T-helper 2 cell treated with Interferon-gamma antibody and Interleukin-4, amounts not matched to agents 5 μg/mL and 100 μg/mL, for 36 hours (primary cell): ENCODE measurements around the gene CCDC85A.

Source experiments
- DNase-seq: peaks from one replicate; pipeline ENCODE4 v3.0.0; 2021; ENCODE audit warnings: low spot score
- H3K27ac Mint-ChIP-seq: one replicate; pipeline ENCODE4 v1.8.0; 2021; ENCODE audit warnings: mild to moderate bottlenecking, mixed read lengths
- H3K27me3 Mint-ChIP-seq: one replicate; pipeline ENCODE4 v1.8.0; 2021; ENCODE audit warnings: low read depth, mixed read lengths
- H3K36me3 Mint-ChIP-seq: one replicate; pipeline ENCODE4 v1.8.0; 2021; ENCODE audit warnings: low read depth, mixed read lengths
- H3K4me1 Mint-ChIP-seq: one replicate; pipeline ENCODE4 v1.8.0; 2021; ENCODE audit warnings: low read depth, mixed read lengths
- H3K4me3 Mint-ChIP-seq: one replicate; pipeline ENCODE4 v1.8.0; 2022; ENCODE audit warnings: mild to moderate bottlenecking, moderate library complexity, mixed read lengths
- H3K9me3 Mint-ChIP-seq: one replicate; pipeline ENCODE4 v1.8.0; 2021; ENCODE audit warnings: mixed read lengths

The CCDC85A gene

DNA sequence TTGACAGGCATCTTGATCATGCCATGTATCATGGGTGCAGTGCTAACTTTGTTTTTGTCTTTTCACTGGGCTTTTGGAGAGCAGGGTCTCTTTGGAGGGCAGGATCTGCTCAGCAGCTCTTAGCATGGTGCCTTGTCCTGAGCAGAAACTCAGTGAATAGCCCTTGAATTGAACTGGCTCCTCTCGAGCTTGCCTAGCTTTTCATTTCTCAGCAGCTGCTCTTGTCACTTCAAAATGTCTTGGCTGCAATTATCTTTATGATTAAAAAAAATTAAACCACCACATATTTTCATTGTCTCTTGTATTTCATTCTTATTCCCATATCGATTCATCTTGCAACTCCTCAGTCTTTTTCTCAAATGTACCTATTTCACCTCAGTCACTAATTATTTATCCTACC is 50.5 kb downstream of the CCDC85A start:
- no peak overlapping the region for H3K27ac Mint-ChIP-seq
- no peaks in the 10 kb centered on the region for H3K27me3 Mint-ChIP-seq
- H3K36me3 Mint-ChIP-seq, result no peaks in the 10 kb centered on the region
- DNase-seq, result no peak
- H3K9me3 Mint-ChIP-seq, result peaks cover 5% of the 10 kb centered on the region
- no peak overlapping the region for H3K4me3 Mint-ChIP-seq
- no peaks in the 10 kb centered on the region for H3K4me1 Mint-ChIP-seq

- H3K27me3 Mint-ChIP-seq, result no peaks in the 10 kb centered on the region
- no peak overlapping the region for H3K4me3 Mint-ChIP-seq
- H3K4me1 Mint-ChIP-seq, result no peaks in the 10 kb centered on the region
- no peak overlapping the region for H3K27ac Mint-ChIP-seq
- no peaks in the 10 kb centered on the region for H3K36me3 Mint-ChIP-seq
- no peak for DNase-seq
- H3K9me3 Mint-ChIP-seq, result peaks cover 7% of the 10 kb centered on the region
Measured at GRCh38 chr2:56239030-56239429, 55.2 kb downstream of the CCDC85A start.

DNA sequence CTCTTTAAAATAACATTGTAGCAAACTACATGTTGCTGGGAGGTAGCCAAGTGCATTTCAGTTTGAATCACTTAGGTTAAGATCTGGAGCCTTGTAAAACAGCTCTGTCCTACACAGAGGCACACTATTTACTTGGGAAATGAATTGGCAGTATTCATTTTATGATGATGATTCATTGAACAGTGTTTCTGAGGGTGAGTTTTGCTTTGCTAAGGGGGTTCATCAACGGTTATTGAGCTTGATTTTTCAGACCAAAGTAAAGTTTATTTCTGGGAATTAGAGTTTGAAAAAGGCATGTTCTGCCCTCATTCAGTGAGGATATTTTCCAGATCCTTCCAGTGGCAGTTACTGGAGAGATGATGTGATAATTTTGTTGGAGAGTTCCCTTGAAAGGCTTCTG is 55.6 kb downstream of the CCDC85A start:
- Mint-ChIP-seq H3K27me3 (no peaks in the 10 kb centered on the region), H3K9me3 (peaks cover 7% of the 10 kb centered on the region), H3K36me3 (no peaks in the 10 kb centered on the region), H3K4me1 (no peaks in the 10 kb centered on the region), H3K4me3 (no peak overlapping the region), H3K27ac (no peak overlapping the region)
- no peak for DNase-seq

DNA sequence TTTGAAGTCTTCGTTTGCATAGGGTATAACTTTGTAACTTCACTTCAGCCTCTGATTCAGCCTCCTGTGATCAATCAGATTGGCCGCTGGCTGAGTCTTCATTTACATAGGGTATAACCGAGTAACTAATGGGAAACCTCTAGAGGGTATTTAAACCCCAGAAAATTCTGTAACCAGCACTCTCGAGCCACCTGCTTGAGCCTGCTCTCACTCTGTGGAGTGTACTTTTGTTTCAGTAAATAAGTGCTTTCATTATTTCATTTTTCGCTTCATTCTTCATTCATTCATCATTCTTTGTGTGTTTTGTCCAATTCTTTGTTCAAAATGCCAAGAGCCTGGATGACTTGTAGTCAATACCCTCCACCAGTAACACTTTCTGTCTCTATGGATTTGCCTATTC is 56.4 kb downstream of the CCDC85A start:
- H3K4me1 Mint-ChIP-seq, result no peaks in the 10 kb centered on the region

DNA sequence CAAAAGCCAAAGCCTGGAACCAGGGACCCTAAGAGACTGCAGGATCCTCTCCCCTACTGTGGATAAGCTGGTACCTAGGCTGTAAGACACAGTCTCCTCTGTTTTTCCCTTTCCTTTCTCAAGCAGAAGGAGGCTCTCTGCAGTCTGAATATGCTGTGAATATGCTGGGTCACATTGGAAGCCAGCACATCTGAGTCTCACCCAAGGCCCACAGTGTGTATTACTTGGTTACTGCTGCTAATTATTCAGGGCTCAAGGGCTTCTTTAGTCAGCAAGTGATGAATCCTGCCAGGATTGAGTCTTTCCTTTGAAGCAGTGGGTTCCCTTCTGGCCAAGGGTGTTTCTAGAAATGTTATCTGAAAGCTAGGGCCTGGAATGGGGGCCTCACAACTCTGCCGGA is 60.7 kb downstream of the CCDC85A start:
- Mint-ChIP-seq H3K4me3 (no peak overlapping the region), H3K9me3 (peaks cover 7% of the 10 kb centered on the region), H3K27ac (no peak overlapping the region), H3K4me1 (no peaks in the 10 kb centered on the region), H3K36me3 (no peaks in the 10 kb centered on the region), H3K27me3 (no peaks in the 10 kb centered on the region)
- no peak for DNase-seq

More for the DNA sequence above, 56.4 kb downstream of the CCDC85A start:
- H3K4me3 Mint-ChIP-seq, result no peak overlapping the region
- no peak overlapping the region for H3K27ac Mint-ChIP-seq
- no peaks in the 10 kb centered on the region for H3K27me3 Mint-ChIP-seq
- no peaks in the 10 kb centered on the region for H3K36me3 Mint-ChIP-seq
- peaks cover 7% of the 10 kb centered on the region for H3K9me3 Mint-ChIP-seq
- DNase-seq, result no peak

DNA sequence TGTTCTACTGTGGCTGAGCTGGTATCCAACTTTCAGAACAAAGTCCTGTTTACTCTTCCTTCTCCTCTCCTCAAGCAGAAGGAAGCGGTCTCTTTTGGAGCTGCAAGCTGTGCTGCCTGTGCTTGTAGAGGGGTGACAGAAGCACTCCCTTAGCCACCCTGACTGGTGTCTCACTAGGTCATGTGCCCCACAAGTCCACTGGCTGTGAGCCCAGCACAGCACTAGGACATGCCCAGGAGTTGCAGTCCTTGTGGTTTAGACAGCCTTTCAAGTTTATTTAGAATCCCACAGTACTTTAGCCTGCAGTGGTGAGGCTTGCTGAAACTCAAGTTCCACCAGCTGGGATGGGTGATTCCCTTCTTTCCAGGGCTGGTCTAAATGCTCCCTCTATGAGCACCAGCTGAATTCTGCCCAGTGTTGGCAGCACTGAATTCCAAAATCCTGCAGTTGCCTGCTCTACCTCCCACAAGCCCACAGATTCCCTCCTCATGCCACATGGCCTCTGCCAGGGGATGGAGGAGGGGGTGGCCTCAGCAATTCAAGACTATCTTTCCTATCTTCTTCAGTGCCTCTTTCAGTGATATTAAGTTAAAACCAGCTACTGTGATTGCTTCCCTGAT is 61.2 kb downstream of the CCDC85A start:
- no peak for DNase-seq
- Mint-ChIP-seq H3K36me3 (no peaks in the 10 kb centered on the region), H3K27ac (no peak overlapping the region), H3K9me3 (peaks cover 6% of the 10 kb centered on the region), H3K4me1 (no peaks in the 10 kb centered on the region), H3K27me3 (no peaks in the 10 kb centered on the region), H3K4me3 (no peak overlapping the region)

DNA sequence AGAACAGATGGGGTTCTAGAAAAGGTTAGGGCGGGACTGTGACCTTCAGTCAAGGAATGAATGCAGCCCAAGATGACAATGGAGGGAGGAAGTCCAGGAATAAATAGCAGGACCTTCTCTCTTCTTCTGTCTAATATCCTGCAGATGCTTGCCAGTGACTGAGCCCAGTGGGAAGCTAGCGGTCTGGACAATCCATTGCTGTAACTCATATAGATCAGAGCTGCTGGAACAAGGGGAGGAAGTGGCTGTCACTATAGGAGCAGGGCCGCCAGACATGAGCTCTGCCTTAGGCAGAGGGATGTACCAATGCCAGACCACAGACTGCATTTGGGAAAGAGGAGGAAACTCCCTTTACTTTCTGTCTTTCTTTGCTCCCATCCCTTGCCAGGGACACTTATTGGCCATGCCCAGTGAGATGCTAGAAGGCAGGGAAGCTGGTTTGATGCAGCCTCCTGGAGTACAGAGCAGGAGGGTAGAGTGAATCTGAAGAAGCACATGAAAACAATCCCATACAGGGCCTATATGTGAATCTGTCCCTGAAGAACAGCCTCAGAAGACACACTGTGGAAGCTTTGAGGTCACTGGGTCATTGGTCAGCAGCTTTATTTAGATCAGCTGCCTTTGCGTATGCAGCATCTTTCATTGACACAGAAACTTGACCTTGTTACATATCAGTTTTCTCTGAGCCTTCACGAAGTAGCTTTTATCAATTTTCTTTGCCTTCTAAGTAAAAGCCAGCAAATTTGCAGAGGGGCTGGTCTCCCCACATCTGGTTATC is 65.4 kb downstream of the CCDC85A start:
- Mint-ChIP-seq H3K27me3 (no peaks in the 10 kb centered on the region), H3K27ac (no peak overlapping the region), H3K4me1 (no peaks in the 10 kb centered on the region), H3K9me3 (no peaks in the 10 kb centered on the region), H3K36me3 (no peaks in the 10 kb centered on the region), H3K4me3 (no peak overlapping the region)
- DNase-seq, result no peak

GRCh38 chr2:56250153-56250729 is 66.5 kb downstream of the CCDC85A start:
- DNase-seq, result no peak
- no peaks in the 10 kb centered on the region for H3K4me1 Mint-ChIP-seq
- no peaks in the 10 kb centered on the region for H3K36me3 Mint-ChIP-seq
- no peaks in the 10 kb centered on the region for H3K27me3 Mint-ChIP-seq
- no peaks in the 10 kb centered on the region for H3K9me3 Mint-ChIP-seq
- H3K4me3 Mint-ChIP-seq, result no peak overlapping the region
- no peak overlapping the region for H3K27ac Mint-ChIP-seq

DNA sequence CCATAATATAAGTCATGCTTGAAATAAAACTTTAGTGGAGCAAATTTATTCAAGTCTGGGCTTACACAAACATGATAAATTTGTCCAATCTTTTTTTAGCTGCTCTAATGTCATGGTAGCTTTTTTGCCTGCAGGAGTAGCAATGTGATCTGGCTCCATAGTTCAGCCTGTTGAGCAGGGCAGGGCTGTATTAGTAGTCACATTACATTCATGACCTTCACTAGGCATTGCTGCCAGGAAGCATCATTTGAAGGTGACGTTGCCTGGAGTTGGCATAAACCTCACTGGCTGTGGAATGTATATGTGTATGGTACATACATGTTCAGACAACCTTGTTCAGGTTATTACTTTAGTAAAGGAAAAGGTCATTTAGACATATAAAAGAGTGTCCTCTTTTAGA is 76.6 kb downstream of the CCDC85A start:
- H3K4me3 Mint-ChIP-seq, result no peak overlapping the region
- H3K27ac Mint-ChIP-seq, result no peak overlapping the region
- no peak for DNase-seq
- H3K9me3 Mint-ChIP-seq, result no peaks in the 10 kb centered on the region
- no peaks in the 10 kb centered on the region for H3K4me1 Mint-ChIP-seq
- H3K36me3 Mint-ChIP-seq, result no peaks in the 10 kb centered on the region
- H3K27me3 Mint-ChIP-seq, result no peaks in the 10 kb centered on the region

DNA sequence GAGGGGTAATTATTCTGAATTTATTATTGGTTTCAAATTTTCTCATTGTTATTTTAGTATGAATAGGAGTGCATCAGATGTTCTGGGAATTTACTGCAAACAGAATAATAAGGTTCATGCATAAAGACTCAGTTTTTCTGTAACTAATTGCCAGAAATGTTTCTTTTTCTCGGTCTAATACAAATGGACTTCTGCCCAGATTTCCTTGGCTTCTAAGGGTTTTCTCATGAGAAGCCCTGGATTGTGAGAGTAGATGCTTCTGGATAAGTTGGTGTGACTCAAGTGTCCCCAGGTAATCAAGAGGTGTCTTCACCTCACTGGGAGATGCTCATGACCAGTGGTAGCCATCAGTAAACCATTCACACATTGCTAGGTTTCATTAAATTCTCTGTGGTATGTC is 78.5 kb downstream of the CCDC85A start:
- no peaks in the 10 kb centered on the region for H3K9me3 Mint-ChIP-seq
- no peaks in the 10 kb centered on the region for H3K36me3 Mint-ChIP-seq
- no peaks in the 10 kb centered on the region for H3K4me1 Mint-ChIP-seq
- H3K27ac Mint-ChIP-seq, result no peak overlapping the region
- no peaks in the 10 kb centered on the region for H3K27me3 Mint-ChIP-seq
- H3K4me3 Mint-ChIP-seq, result no peak overlapping the region
- no peak for DNase-seq

GRCh38 chr2:56263876-56264275 is 80.1 kb downstream of the CCDC85A start:
- H3K27me3 Mint-ChIP-seq, result no peaks in the 10 kb centered on the region
- H3K27ac Mint-ChIP-seq, result no peak overlapping the region
- no peak overlapping the region for H3K4me3 Mint-ChIP-seq
- no peaks in the 10 kb centered on the region for H3K9me3 Mint-ChIP-seq
- H3K36me3 Mint-ChIP-seq, result no peaks in the 10 kb centered on the region
- DNase-seq, result no peak
- H3K4me1 Mint-ChIP-seq, result no peaks in the 10 kb centered on the region

GRCh38 chr2:56266761-56267414 is 83.1 kb downstream of the CCDC85A start:
- Mint-ChIP-seq H3K4me1 (no peaks in the 10 kb centered on the region), H3K27ac (no peak overlapping the region), H3K36me3 (no peaks in the 10 kb centered on the region), H3K4me3 (no peak overlapping the region), H3K27me3 (no peaks in the 10 kb centered on the region), H3K9me3 (no peaks in the 10 kb centered on the region)
- no peak for DNase-seq

DNA sequence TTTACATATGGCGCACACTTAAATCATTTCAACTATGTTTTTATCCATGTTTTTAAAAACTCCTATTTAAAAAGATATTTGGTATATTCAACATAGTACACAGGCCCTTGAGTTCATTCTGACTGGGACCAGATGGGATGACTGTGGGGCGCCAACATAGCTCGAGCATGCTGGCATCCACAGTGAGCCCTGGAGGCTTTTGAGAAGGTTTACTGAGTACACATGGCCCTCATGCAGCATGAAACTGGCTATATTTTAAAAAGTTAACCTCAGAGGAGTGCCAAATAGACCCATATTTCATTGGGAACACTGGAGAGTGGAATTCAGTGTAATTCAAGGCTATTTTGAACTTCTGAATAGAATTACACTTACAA is 83.6 kb downstream of the CCDC85A start:
- Mint-ChIP-seq H3K4me3 (no peak overlapping the region), H3K27ac (no peak overlapping the region), H3K27me3 (no peaks in the 10 kb centered on the region), H3K36me3 (no peaks in the 10 kb centered on the region), H3K9me3 (no peaks in the 10 kb centered on the region), H3K4me1 (no peaks in the 10 kb centered on the region)
- DNase-seq, result no peak

- Mint-ChIP-seq H3K27ac (no peak overlapping the region), H3K4me1 (no peaks in the 10 kb centered on the region), H3K36me3 (no peaks in the 10 kb centered on the region), H3K4me3 (no peak overlapping the region), H3K9me3 (no peaks in the 10 kb centered on the region), H3K27me3 (no peaks in the 10 kb centered on the region)
- no peak for DNase-seq
Measured at GRCh38 chr2:56268856-56269255, 85.1 kb downstream of the CCDC85A start.
